NB4 (cell line): ENCODE data around the gene POT1.

Experiments
- DNase-seq: peaks from one replicate; pipeline ENCODE4 v3.0.0; 2010; ENCODE audit warnings: low read depth
- H3K4me3 ChIP-seq: one replicate; pipeline ENCODE4 v1.5.1; 2011; ENCODE audit warnings: mild to moderate bottlenecking, low read depth, low read length, moderate library complexity
- MAX ChIP-seq: IDR thresholded peaks from 2 replicates; pipeline ENCODE4 v1.6.1; 2011; ENCODE audit warnings: low read depth, low read length
- MYC ChIP-seq: IDR thresholded peaks from 2 replicates; pipeline ENCODE4 v1.6.1; 2011; ENCODE audit warnings: low read depth, low read length
- POLR2A ChIP-seq: IDR thresholded peaks from 2 replicates; pipeline ENCODE4 v1.6.1; 2011; ENCODE audit warnings: mild to moderate bottlenecking; ENCODE audit not compliant: insufficient read length; ENCODE audit errors: extremely low read depth
- TF ChIP-seq, protein P1 (sequence below): IDR thresholded peaks from one replicate; pipeline ENCODE4 v1.5.1; 2012; ENCODE audit warnings: low read depth, low read length

POT1 gene

DNA sequence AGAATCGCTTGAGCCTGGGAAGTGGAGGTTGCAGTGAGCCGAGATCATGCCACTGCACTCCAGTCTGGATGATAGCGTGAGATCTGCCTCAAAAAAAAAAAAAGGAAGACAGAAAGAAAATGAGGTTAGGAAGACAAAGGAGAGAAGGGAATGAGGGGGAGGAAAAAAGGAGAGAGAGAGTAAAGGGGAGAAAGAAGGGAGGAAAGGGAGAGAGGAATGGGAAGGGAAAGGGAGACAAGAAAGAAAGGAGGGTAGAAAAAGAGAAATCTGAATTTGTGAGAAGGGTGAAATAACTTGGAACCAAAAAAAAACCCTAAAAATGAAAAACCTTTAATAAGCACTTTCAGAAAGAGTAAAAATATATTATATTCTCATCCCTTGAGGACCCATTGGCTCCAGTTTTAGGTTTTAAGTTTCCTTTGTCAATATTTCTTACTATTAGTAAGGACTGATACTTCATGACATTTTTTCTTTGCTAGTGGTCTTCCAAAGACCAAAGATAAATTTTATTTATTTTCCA, 54.9 kb downstream of the POT1 start:
- no peak overlapping the region for H3K4me3 ChIP-seq
- DNase-seq, result no peak
- TF ChIP-seq MYC, result no peak
- no peak for TF ChIP-seq POLR2A
- TF ChIP-seq, protein P1, sequence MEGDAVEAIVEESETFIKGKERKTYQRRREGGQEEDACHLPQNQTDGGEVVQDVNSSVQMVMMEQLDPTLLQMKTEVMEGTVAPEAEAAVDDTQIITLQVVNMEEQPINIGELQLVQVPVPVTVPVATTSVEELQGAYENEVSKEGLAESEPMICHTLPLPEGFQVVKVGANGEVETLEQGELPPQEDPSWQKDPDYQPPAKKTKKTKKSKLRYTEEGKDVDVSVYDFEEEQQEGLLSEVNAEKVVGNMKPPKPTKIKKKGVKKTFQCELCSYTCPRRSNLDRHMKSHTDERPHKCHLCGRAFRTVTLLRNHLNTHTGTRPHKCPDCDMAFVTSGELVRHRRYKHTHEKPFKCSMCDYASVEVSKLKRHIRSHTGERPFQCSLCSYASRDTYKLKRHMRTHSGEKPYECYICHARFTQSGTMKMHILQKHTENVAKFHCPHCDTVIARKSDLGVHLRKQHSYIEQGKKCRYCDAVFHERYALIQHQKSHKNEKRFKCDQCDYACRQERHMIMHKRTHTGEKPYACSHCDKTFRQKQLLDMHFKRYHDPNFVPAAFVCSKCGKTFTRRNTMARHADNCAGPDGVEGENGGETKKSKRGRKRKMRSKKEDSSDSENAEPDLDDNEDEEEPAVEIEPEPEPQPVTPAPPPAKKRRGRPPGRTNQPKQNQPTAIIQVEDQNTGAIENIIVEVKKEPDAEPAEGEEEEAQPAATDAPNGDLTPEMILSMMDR, result no peak
- no peak for TF ChIP-seq MAX

DNA sequence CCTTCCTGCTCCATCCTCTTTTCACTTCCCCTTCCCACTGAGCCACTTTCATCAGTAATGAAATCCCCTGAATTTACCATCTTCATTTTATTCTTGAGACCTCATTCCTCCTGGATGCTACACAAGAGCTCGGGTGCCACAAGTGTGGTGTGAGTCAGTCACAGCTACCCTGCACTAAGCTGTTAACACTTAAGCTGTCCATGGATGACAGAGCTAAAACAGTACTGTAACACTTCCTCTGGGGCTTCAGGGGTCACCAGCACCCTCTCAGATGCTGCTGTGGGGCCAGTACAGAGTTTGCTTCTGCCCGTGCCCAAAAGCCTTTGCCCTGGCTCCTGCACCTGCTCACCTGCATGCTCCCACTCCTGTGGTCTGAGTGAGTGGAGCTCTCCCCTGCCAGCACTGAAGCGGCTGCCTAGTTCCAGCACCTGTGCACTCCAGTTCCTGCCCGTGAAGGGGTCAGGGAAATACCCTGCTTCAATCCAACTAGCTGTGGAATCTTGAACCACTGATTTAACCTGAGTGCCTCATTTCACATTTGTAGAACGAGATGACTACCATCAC, 71.9 kb downstream of the POT1 start:
- no peak for DNase-seq
- TF ChIP-seq, protein P1, result no peak
- TF ChIP-seq MYC, result no peak
- TF ChIP-seq POLR2A, result no peak
- TF ChIP-seq MAX, result no peak
- H3K4me3 ChIP-seq, result no peak overlapping the region

DNA sequence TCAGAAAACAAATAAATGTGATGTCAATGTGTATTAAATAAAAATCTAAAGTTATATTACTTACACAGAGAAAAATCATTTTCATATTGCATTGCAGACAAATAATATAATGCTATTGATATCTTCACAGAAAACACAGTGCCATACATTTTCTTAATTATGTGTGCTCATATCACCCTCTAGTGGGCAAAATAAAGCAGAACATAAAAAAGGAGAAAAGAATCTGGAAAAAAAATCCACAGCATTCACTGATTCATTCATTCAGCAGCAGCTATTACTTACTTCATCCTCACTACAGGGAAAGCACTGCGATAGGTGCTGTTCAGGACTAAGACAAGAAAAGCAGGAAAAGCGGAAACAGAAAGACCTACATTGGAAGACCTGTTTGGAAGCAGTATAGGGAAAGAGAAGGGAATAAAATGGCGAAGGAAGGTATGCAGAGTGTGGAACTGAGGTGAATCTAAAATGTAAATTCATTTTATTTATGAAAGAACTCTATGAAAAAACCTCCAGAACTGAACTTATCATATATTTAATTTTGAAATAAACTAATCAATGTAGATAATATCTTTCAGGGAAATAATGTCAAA, 73.2 kb downstream of the POT1 start:
- TF ChIP-seq, protein P1, result peak; percentile 51
- TF ChIP-seq POLR2A, result no peak
- no peak overlapping the region for H3K4me3 ChIP-seq
- DNase-seq, result peak; percentile 54

GRCh38 chr7:124843336-124843735, 86.3 kb downstream of the POT1 start:
- peak; percentile 40 for DNase-seq
- H3K4me3 ChIP-seq, result no peak overlapping the region
- TF ChIP-seq MAX, result no peak

GRCh38 chr7:124840435-124840834, 89.2 kb downstream of the POT1 start:
- DNase-seq, result no peak
- no peak for TF ChIP-seq POLR2A
- TF ChIP-seq, protein P1, result no peak
- no peak for TF ChIP-seq MAX
- no peak for TF ChIP-seq MYC
- no peak overlapping the region for H3K4me3 ChIP-seq

DNA sequence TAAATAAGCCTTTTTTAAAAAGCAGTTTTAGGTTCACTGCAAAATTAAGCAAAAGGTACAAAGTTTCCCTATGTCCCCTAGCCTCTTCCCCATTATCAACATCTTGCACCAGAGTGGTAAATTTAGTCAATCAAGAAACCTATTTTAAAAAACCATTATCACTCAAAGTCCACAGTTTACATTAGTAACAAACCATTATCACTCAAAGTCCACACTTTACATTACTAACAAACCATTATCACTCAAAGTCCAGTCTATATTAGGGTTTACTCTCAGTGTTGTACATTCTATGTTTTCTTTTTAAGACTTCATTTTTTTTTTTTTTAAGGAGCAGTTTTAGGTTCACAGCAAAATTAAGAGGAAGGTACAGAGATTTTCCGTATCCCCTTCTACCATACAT, 89.9 kb downstream of the POT1 start:
- TF ChIP-seq POLR2A (no peak), MYC (no peak), MAX (no peak)
- TF ChIP-seq, protein P1, result no peak
- no peak overlapping the region for H3K4me3 ChIP-seq
- DNase-seq, result no peak
